Measurements from ENCODE around the gene C1orf53. TPM values are rescaled to one million over a fixed set of nuclear protein-coding genes. Genes with fewer than 3 reads are reported as not detected.

C1orf53 gene
- total and polyA plus RNA-seq, 2 donors (not counting 1 experiment from before 2014, with no cell fraction given): 0.24 TPM; not detected in 1

GRCh38 chr1:197911111-197911856, 8.9 kb downstream of the C1orf53 start:
- intact Hi-C loops (cut with micrococcal nuclease): no loop called here
- peak overlapping the region; percentile 38 for H2AFZ ChIP-seq (ENCODE audit: insufficient read depth, low read depth, low read length, poor library complexity, severe bottlenecking)
- peak; percentile 93 for TF ChIP-seq EZH2 (IDR thresholded peaks at IDR 0.05; ENCODE audit: borderline replicate concordance, insufficient read depth, low read depth, low read length, poor library complexity, severe bottlenecking)
- TF ChIP-seq, protein P1, sequence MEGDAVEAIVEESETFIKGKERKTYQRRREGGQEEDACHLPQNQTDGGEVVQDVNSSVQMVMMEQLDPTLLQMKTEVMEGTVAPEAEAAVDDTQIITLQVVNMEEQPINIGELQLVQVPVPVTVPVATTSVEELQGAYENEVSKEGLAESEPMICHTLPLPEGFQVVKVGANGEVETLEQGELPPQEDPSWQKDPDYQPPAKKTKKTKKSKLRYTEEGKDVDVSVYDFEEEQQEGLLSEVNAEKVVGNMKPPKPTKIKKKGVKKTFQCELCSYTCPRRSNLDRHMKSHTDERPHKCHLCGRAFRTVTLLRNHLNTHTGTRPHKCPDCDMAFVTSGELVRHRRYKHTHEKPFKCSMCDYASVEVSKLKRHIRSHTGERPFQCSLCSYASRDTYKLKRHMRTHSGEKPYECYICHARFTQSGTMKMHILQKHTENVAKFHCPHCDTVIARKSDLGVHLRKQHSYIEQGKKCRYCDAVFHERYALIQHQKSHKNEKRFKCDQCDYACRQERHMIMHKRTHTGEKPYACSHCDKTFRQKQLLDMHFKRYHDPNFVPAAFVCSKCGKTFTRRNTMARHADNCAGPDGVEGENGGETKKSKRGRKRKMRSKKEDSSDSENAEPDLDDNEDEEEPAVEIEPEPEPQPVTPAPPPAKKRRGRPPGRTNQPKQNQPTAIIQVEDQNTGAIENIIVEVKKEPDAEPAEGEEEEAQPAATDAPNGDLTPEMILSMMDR (IDR thresholded peaks at IDR 0.05): no peak
- ChIA-PET POLR2A (no interaction called here), CTCF (interaction anchor here (0.6 to 3.0 kb wide), 5 partner anchors 9 to 385 kb away, joined by 3 to 17 read pairs (median 4); partner anchors contain the start of gene C1orf53)
- peak overlapping the region in 4 of 5 experiments; percentile 1 to 27 (median 12) for H3K4me3 ChIP-seq (ENCODE audit: control extremely low read depth in 1 of 5, extremely low read depth in 1 of 5, insufficient read depth in 1 of 5, low read depth in 2 of 5, low read length in 4 of 5)
- no peaks in the 10 kb centered on the region for H4K20me1 ChIP-seq (ENCODE audit: control insufficient read depth, insufficient read depth, low read length, poor library complexity, severe bottlenecking)
- peaks cover 6 to 93% (median 90%) of the 10 kb centered on the region in 4 experiments for H3K27me3 ChIP-seq (replicated peaks in 1 of 4; ENCODE audit: control extremely low read depth in 1 of 4, control insufficient read depth in 3 of 4, insufficient read depth in 4 of 4, low read length in 3 of 4)
- DNase-seq (peak; percentile 62), ATAC-seq (ENCODE audit: low read depth) (no peak)
- peaks cover 64 to 74% of the 10 kb centered on the region in 2 donors for H3K4me1 ChIP-seq (ENCODE audit: control insufficient read depth in 2 of 2, insufficient read depth in 2 of 2, low read length in 2 of 2)
- H3K9me3 ChIP-seq (ENCODE audit: control extremely low read depth in 1 of 3, control insufficient read depth in 2 of 3, insufficient read depth in 1 of 3, low read length in 2 of 3): peaks cover 0 to 59% (median 3%) of the 10 kb centered on the region in 3 donors
- WGBS (ENCODE audit: insufficient coverage): 4% methylated on average over 32 of the region's 47 CpGs
- peak overlapping the region; percentile 25 for H3K9ac ChIP-seq (ENCODE audit: low read length)
- peak overlapping the region; percentile 62 for H3K4me2 ChIP-seq (replicated peaks; ENCODE audit: low read depth, low read length, poor library complexity, severe bottlenecking)
- H3K79me2 ChIP-seq (ENCODE audit: control insufficient read depth, insufficient read depth, low read length): no peaks in the 10 kb centered on the region
- Mint-ChIP-seq H3K4me3 (peak overlapping the region; percentile 84), H3K27ac (peak overlapping the region; percentile 80), H3K4me1 (peaks cover 62% of the 10 kb centered on the region), H3K27me3 (peaks cover 83% of the 10 kb centered on the region), H3K9me3 (ENCODE audit: insufficient read depth) (no peaks in the 10 kb centered on the region)
- no peaks in the 10 kb centered on the region for H3K36me3 ChIP-seq (replicated peaks in 1 of 2; ENCODE audit: control extremely low read depth in 1 of 2, control insufficient read depth in 1 of 2, extremely low read depth in 1 of 2, insufficient read depth in 2 of 2, low read length in 1 of 2)
- no peak overlapping the region for H3K27ac ChIP-seq (ENCODE audit: low read length in 2 of 2)

Measured in B cell (primary cell).